Suprapubic skin (tissue), 4 donors: ENCODE data around the gene COL4A6. TPM values are rescaled to one million over a fixed set of nuclear protein-coding genes. Genes with fewer than 3 reads are reported as not detected.

Source experiments
- DNase-seq, 2 donors: peaks; one replicate each; pipeline ENCODE4 v3.0.0-alpha.2; 2019; ENCODE audit warnings: low spot score in 2 of 2
- H3K27ac ChIP-seq: fragments of 200-600 bp; sonication (generic); one replicate; pipeline ENCODE4 v1.5.1; 2019
- H3K27me3 ChIP-seq: fragments of 200-600 bp; sonication (generic); one replicate; pipeline ENCODE4 v1.5.1; 2019
- H3K36me3 ChIP-seq: fragments of 200-600 bp; sonication (generic); one replicate; pipeline ENCODE4 v1.5.1; 2019
- H3K4me1 ChIP-seq: fragments of 200-600 bp; sonication (generic); one replicate; pipeline ENCODE4 v1.5.1; 2019
- H3K4me3 ChIP-seq: fragments of 200-600 bp; sonication (generic); one replicate; pipeline ENCODE4 v1.5.1; 2019; ENCODE audit warnings: mild to moderate bottlenecking
- H3K9me3 ChIP-seq: fragments of 200-600 bp; sonication (generic); one replicate; pipeline ENCODE4 v1.5.1; 2019
- EP300 ChIP-seq: sonication (generic); formaldehyde crosslinking; IDR thresholded peaks from one replicate; pipeline ENCODE4 v1.6.1; 2017; ENCODE audit warnings: antibody characterized with exemption
- POLR2A ChIP-seq, 2 donors: fragments of 450-650 bp; IDR thresholded peaks; one replicate each; pipeline ENCODE4 v1.6.1; 2017; ENCODE audit warnings: antibody characterized with exemption in 2 of 2, mild to moderate bottlenecking in 2 of 2, moderate library complexity in 2 of 2
- POLR2AphosphoS5 ChIP-seq, 3 donors: sonication (generic); formaldehyde crosslinking; IDR thresholded peaks; one replicate each; pipeline ENCODE4 v1.6.1; 2017; ENCODE audit warnings: antibody characterized with exemption in 3 of 3
- WGBS: methylation state at CpG from one replicate; pipeline ENCODE4 v1.1.5; 2018; 5-methylcytosine and 5-hydroxymethylcytosine counted together
- total RNA-seq, 4 donors: library from RNA; depleted of rRNA; stranded (reverse); fragments of >200 nt; gene quantifications; one replicate each; pipeline ENCODE4 v1.1.0, GENCODE V29; 2016
- TF ChIP-seq, protein P1 (sequence below), 2 donors: fragments of 200-600 bp in 1 of 2; fragments of 450-650 bp in 1 of 2; sonication (generic) in 1 of 2; IDR thresholded peaks; one replicate each; pipeline ENCODE4 v1.5.1; 2016 to 2019; ENCODE audit warnings: antibody characterized with exemption in 2 of 2, mild to moderate bottlenecking in 1 of 2, moderate library complexity in 1 of 2

Gene COL4A6
- total RNA-seq, 4 donors from 2014 or later: 14.9 to 20.7 (median 16.5) TPM

DNA sequence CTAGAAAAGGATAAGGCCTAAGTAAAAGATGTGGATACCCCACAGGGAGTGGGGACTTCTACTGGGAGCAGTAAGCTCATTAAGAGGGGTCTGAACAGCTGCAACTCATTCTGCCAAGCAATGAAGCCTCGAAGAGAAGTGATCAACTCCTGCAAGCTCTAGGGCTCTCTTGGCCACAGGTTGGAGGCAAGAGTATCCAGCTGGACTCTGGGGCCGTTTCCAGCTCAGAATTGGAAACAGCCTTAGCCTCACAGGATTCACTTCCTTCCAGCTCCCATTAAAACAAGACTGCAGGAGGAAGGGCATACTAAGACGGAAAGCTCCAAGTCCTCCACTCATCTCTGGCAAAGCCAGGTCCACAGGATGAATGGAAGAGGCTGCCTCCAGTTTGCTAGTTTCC is 220.3 kb downstream of the COL4A6 start:
- WGBS: 56% methylated on average over 3 of the region's 3 CpGs
- Histone ChIP-seq H3K4me3 (no peak overlapping the region), H3K27ac (no peak overlapping the region), H3K4me1 (peaks cover 3% of the 10 kb centered on the region), H3K9me3 (no peaks in the 10 kb centered on the region), H3K36me3 (no peaks in the 10 kb centered on the region), H3K27me3 (no peaks in the 10 kb centered on the region)
- DNase-seq: no peak
- TF ChIP-seq EP300 (no peak), POLR2AphosphoS5 (IDR thresholded peaks at IDR 0.05) (no peak), POLR2A (IDR thresholded peaks at IDR 0.05) (no peak)
- TF ChIP-seq, protein P1, sequence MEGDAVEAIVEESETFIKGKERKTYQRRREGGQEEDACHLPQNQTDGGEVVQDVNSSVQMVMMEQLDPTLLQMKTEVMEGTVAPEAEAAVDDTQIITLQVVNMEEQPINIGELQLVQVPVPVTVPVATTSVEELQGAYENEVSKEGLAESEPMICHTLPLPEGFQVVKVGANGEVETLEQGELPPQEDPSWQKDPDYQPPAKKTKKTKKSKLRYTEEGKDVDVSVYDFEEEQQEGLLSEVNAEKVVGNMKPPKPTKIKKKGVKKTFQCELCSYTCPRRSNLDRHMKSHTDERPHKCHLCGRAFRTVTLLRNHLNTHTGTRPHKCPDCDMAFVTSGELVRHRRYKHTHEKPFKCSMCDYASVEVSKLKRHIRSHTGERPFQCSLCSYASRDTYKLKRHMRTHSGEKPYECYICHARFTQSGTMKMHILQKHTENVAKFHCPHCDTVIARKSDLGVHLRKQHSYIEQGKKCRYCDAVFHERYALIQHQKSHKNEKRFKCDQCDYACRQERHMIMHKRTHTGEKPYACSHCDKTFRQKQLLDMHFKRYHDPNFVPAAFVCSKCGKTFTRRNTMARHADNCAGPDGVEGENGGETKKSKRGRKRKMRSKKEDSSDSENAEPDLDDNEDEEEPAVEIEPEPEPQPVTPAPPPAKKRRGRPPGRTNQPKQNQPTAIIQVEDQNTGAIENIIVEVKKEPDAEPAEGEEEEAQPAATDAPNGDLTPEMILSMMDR (IDR thresholded peaks at IDR 0.05): no peak

DNA sequence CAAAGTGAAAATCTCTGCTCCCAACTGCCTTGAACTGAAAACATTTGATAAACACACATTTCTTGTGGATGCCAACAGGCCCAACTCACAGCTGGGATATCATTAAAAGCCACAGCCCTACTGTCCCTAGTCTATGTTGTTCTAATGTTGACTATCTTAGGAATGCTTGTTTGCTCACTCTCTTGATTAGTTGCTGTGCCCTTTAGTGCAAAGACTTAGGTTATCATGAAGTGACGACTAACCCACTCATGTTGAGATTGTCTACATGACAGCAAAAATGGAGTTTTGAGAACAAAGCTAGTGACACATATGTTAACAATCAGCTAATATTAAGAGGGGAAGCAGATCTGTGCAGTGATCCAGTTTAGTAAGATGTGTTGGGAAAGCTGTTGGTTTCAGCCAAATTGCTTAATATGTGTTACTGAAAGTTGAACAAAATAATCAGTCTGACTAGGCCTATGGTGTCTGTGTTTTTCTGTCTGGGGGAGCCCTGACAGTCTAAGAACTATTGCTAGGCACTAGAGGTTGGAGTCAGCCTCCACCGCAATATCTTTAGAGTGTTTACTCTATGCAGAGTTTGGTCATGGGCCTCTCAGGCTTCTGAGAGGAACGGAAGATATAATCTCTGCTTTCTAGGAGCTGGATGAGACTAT is 221.2 kb downstream of the COL4A6 start:
- H3K9me3 ChIP-seq: no peaks in the 10 kb centered on the region
- TF ChIP-seq, protein P1 (IDR thresholded peaks at IDR 0.05): no peak
- TF ChIP-seq EP300 (no peak), POLR2AphosphoS5 (IDR thresholded peaks at IDR 0.05) (no peak), POLR2A (IDR thresholded peaks at IDR 0.05) (no peak)
- DNase-seq: no peak
- no peak overlapping the region for H3K27ac ChIP-seq
- no peak overlapping the region for H3K4me3 ChIP-seq
- no peaks in the 10 kb centered on the region for H3K4me1 ChIP-seq
- no peaks in the 10 kb centered on the region for H3K27me3 ChIP-seq
- no peaks in the 10 kb centered on the region for H3K36me3 ChIP-seq
- WGBS: 78% methylated on average over 3 of the region's 3 CpGs

DNA sequence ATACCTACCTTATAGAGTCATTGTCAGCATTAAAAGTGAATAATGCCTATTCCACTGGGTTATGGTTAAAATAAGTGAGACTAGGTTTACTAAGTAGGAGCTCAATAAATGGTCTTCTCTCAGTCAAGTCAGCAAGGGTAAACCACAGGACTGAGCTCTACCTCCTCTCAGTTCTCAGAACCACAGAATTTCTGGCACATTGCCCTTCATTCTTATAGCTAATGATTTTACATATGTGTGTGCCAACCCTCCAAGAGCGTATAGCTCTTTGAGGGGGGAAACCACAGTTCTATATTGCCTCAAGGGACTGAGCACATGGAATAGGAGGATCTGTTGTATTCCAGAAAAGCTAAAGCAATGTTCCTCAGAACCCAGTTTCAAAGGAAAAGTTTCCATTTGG is 221.8 kb downstream of the COL4A6 start:
- 38% methylated on average over 1 of the region's 1 CpG for WGBS
- H3K4me3 ChIP-seq: no peak overlapping the region
- no peaks in the 10 kb centered on the region for H3K27me3 ChIP-seq
- H3K4me1 ChIP-seq: no peaks in the 10 kb centered on the region
- peak overlapping the region; percentile 41 for H3K27ac ChIP-seq
- DNase-seq: no peak
- no peaks in the 10 kb centered on the region for H3K36me3 ChIP-seq
- H3K9me3 ChIP-seq: no peaks in the 10 kb centered on the region
- TF ChIP-seq, protein P1 (IDR thresholded peaks at IDR 0.05): no peak
- TF ChIP-seq EP300: no peak
- TF ChIP-seq POLR2AphosphoS5 (IDR thresholded peaks at IDR 0.05): no peak
- no peak for TF ChIP-seq POLR2A (IDR thresholded peaks at IDR 0.05)

DNA sequence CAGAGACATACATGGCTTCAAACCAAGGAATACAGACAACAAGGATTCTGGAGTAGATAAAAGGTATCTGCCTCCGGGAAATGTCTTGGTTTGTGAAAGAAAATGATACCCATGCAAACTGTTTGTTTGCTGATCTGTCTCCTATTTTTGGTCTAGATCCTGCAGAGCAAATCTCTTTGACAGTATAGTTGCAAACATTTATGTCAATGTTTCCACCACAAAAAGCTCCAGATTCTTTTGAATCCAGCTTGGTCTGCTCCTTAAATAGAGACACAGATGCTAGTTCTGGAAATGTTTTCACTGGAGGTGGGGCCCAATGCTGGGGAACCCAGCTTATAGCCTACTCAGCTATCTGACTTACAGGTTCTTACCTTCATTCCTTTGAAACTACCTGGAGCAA is 226.9 kb downstream of the COL4A6 start:
- Histone ChIP-seq H3K4me1 (no peaks in the 10 kb centered on the region), H3K27me3 (no peaks in the 10 kb centered on the region), H3K27ac (no peak overlapping the region), H3K36me3 (no peaks in the 10 kb centered on the region), H3K9me3 (no peaks in the 10 kb centered on the region), H3K4me3 (no peak overlapping the region)
- TF ChIP-seq POLR2A (IDR thresholded peaks at IDR 0.05) (no peak), EP300 (no peak), POLR2AphosphoS5 (IDR thresholded peaks at IDR 0.05) (no peak)
- TF ChIP-seq, protein P1 (IDR thresholded peaks at IDR 0.05): no peak
- DNase-seq: no peak
- WGBS: 89% methylated on average over 1 of the region's 1 CpG

DNA sequence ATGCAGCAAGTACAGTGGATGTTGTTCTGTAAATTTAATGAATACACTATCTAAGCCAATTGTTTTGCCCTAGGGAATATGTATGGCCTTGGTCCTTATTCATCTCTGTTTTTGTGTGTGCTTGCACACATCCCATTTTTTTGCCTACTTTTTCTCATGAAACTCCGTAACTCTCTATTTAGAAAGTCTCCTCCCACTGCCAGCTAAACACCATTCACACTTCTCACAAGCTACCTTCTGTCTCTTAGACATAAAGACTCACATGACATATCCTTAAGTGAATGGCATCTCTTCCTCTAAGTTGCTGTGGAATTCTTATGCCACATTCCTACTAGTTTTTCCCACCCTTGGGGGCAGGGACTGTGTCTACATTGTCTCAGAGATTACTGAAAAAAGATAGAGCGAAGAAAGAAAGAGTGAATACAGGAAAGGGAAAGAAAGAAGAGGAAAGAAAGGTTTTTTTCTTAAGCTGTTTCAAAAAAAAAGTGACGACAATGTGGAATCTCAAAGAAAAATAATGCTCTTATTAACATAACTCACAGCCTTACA is 229.1 kb downstream of the COL4A6 start:
- WGBS: 73% methylated on average over 3 of the region's 3 CpGs
- no peak overlapping the region for H3K4me3 ChIP-seq
- no peak overlapping the region for H3K27ac ChIP-seq
- no peaks in the 10 kb centered on the region for H3K9me3 ChIP-seq
- H3K36me3 ChIP-seq: no peaks in the 10 kb centered on the region
- no peaks in the 10 kb centered on the region for H3K27me3 ChIP-seq
- H3K4me1 ChIP-seq: no peaks in the 10 kb centered on the region
- no peak for TF ChIP-seq POLR2A (IDR thresholded peaks at IDR 0.05)
- TF ChIP-seq, protein P1 (IDR thresholded peaks at IDR 0.05): no peak
- no peak for TF ChIP-seq POLR2AphosphoS5 (IDR thresholded peaks at IDR 0.05)
- no peak for TF ChIP-seq EP300
- DNase-seq: no peak
